A549 (cell line): ENCODE data around the gene NQO2. TPM values are rescaled to one million over a fixed set of nuclear protein-coding genes. Genes with fewer than 3 reads are reported as not detected.

Source experiments
- ATAC-seq, 2 experiments: fragments of 200-7000 bp in 1 of 2; fragments of >200 bp in 1 of 2; cut with Nextera tagmentation in 1 of 2; cut with Tn5 transposase in 1 of 2; 3 replicates each; pipeline versions ENCODE4 v1.8.0 to v1.9.1; 2018 to 2020; ENCODE audit warnings: mild to moderate bottlenecking in 1 of 2, moderate library complexity in 1 of 2
- CTCF ChIA-PET: fragments of 300-600 bp; sonication (Branson Sonifier 250); formaldehyde crosslinking; extraction: SDS; loops from one replicate; lab custom pipeline; 2021; ENCODE audit warnings: antibody characterized with exemption, inconsistent platforms; lab: Yijun Ruan, JAX
- POLR2A ChIA-PET: fragments of 350-600 bp; formaldehyde crosslinking; extraction: SDS; loops from one replicate; lab custom pipeline; 2021; ENCODE audit warnings: antibody characterized with exemption, inconsistent platforms; lab: Yijun Ruan, JAX
- DNase-seq, 2 experiments: peaks; one replicate each; pipeline versions ENCODE4 v3.0.0 to v3.0.0-alpha.2; 2011 to 2016; ENCODE audit warnings: low read depth in 1 of 2, low spot score in 1 of 2
- FAIRE-seq: peaks from 2 replicates; lab custom pipeline; 2011; peaks lifted over from hg19 to GRCh38; lab: Jason Lieb, UNC
- H3K27ac ChIP-seq, 2 experiments: fragments of >200 bp; sonication (Bioruptor Twin); formaldehyde crosslinking; 3 replicates each; pipeline ENCODE4 v1.5.1; 2016 to 2017
- H3K4me1 ChIP-seq: fragments of >200 bp; sonication (Bioruptor Twin); formaldehyde crosslinking; 3 replicates; pipeline ENCODE4 v1.6.1; 2016
- H3K4me2 ChIP-seq: fragments of >200 bp; sonication (Bioruptor Twin); formaldehyde crosslinking; 3 replicates; pipeline ENCODE4 v1.6.1; 2016
- H3K4me3 ChIP-seq: fragments of >200 bp; sonication (Bioruptor Twin); formaldehyde crosslinking; 3 replicates; pipeline ENCODE4 v1.5.1; 2016
- H3K9me3 ChIP-seq: fragments of >200 bp; sonication (Bioruptor Twin); formaldehyde crosslinking; 3 replicates; pipeline ENCODE4 v1.6.1; 2016
- CHD2 ChIP-seq: fragments of 150-350 bp; IDR thresholded peaks from 2 replicates; pipeline ENCODE4 v1.6.1; 2014; ENCODE audit warnings: low read length; ENCODE audit not compliant: partially characterized antibody
- EP300 ChIP-seq, 2 experiments: fragments of >200 bp; sonication (Bioruptor Twin); formaldehyde crosslinking; IDR thresholded peaks; 2 replicates in 1 of 2; 3 replicates in 1 of 2; pipeline ENCODE4 v1.6.1; 2016 to 2017
- FOXS1 ChIP-seq: fragments of 250-450 bp; sonication (Bioruptor Pico); IDR thresholded peaks from 2 replicates; pipeline ENCODE4 v1.5.0; 2020; ENCODE audit warnings: mild to moderate bottlenecking, moderate library complexity
- GATA3 ChIP-seq: IDR thresholded peaks from 2 replicates; pipeline ENCODE4 v1.6.1; 2012; ENCODE audit warnings: borderline replicate concordance
- HEYL ChIP-seq: fragments of 250-450 bp; sonication (Bioruptor Pico); IDR thresholded peaks from 2 replicates; pipeline ENCODE4 v1.8.0; 2021; ENCODE audit warnings: mild to moderate bottlenecking, moderate library complexity
- HOXA7 ChIP-seq: fragments of 250-450 bp; sonication (Bioruptor Pico); IDR thresholded peaks from 2 replicates; pipeline ENCODE4 v1.5.0; 2020; ENCODE audit warnings: mild to moderate bottlenecking, moderate library complexity
- JUNB ChIP-seq: fragments of >200 bp; sonication (Bioruptor Twin); formaldehyde crosslinking; IDR thresholded peaks from 2 replicates; pipeline ENCODE4 v1.6.1; 2016
- KDM5A ChIP-seq: fragments of 200-600 bp; sonication (generic); IDR thresholded peaks from 2 replicates; pipeline ENCODE4 v1.6.1; 2016; ENCODE audit warnings: antibody characterized with exemption, mild to moderate bottlenecking
- MAZ ChIP-seq: fragments of 150-350 bp; IDR thresholded peaks from 2 replicates; pipeline ENCODE4 v1.6.1; 2014; ENCODE audit warnings: antibody characterized with exemption, low read depth, low read length, borderline replicate concordance
- MYC ChIP-seq: IDR thresholded peaks from 2 replicates; pipeline ENCODE4 v1.6.1; 2012; ENCODE audit warnings: mild to moderate bottlenecking, inconsistent platforms, low read length, improper control_type of control experiment, borderline replicate concordance
- RNF2 ChIP-seq: fragments of 200-600 bp; sonication (generic); IDR thresholded peaks from 2 replicates; pipeline ENCODE4 v1.6.1; 2016; ENCODE audit warnings: low read depth, mild to moderate bottlenecking, antibody characterized with exemption, moderate library complexity, borderline replicate concordance
- SMC3 ChIP-seq: fragments of >200 bp; sonication (Bioruptor Twin); formaldehyde crosslinking; IDR thresholded peaks from 3 replicates; pipeline ENCODE4 v1.6.1; 2018; ENCODE audit warnings: inconsistent platforms
- TP53 ChIP-seq: fragments of 250-450 bp; sonication (Bioruptor Pico); IDR thresholded peaks from 2 replicates; pipeline ENCODE4 v1.5.0; 2021; ENCODE audit warnings: mild to moderate bottlenecking, moderate library complexity
- WGBS: methylation state at CpG from one replicate; pipeline ENCODE4 v1.1.6; 2017; ENCODE audit errors: missing lambda C conversion rate; 5-methylcytosine and 5-hydroxymethylcytosine counted together
- polyA plus RNA-seq, 4 experiments: library from polyadenylated mRNA; depleted of rRNA in 3 of 4; stranded (reverse); fragments of >200 nt; fragmentation: RNase III in 1 of 4; extraction: RNeasy Plus Mini Kit Qiagen cat#74134 plus additional on column Dnase treatment in 1 of 4; gene quantifications; 2 replicates in 3 of 4; 3 replicates in 1 of 4; pipeline ENCODE4 v1.2.3, GENCODE V29; 2011 to 2017
- TF ChIP-seq, protein P1 (sequence below): fragments of >200 bp; sonication (Bioruptor Twin); formaldehyde crosslinking; IDR thresholded peaks from 3 replicates; pipeline ENCODE4 v1.6.1; 2016
- TF ChIP-seq, protein P2 (sequence below): fragments of 450-650 bp; IDR thresholded peaks from 2 replicates; pipeline ENCODE4 v1.6.1; 2014; ENCODE audit warnings: antibody characterized with exemption
- TF ChIP-seq, protein P3 (sequence below): IDR thresholded peaks from 2 replicates; pipeline ENCODE4 v1.6.1; 2012
- TF ChIP-seq, protein P4 (sequence below): fragments of >200 bp; sonication (Bioruptor Twin); formaldehyde crosslinking; IDR thresholded peaks from 2 replicates; pipeline ENCODE4 v1.6.1; 2016
- TF ChIP-seq, protein P5 (sequence below): IDR thresholded peaks from 2 replicates; pipeline ENCODE4 v1.6.1; 2012

Gene NQO2
- polyA plus RNA-seq, 2 of the 4 experiments (the other 2 are of a cell fraction), result 67.2 to 86.5 TPM

DNA sequence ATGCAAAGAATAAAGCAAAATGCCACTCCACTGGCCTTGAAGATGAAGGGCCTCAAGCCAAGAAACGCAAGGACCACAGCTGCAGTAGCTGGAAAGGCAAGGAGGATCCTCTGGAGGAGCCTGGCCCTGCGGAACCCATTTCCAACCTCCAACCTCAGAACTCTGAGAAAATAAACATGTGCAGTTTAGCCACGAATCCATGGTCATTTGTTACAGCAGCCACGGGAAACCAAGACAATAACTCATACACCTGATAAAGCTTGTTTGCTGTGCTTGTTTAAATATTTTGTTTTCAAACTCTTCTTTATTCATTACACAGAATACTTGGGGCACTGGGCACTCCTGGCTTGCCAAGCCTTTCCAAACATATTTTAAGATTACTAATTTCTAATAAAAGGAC lies 38.8 kb upstream of the NQO2 start (continued):
- TF ChIP-seq, protein P1, sequence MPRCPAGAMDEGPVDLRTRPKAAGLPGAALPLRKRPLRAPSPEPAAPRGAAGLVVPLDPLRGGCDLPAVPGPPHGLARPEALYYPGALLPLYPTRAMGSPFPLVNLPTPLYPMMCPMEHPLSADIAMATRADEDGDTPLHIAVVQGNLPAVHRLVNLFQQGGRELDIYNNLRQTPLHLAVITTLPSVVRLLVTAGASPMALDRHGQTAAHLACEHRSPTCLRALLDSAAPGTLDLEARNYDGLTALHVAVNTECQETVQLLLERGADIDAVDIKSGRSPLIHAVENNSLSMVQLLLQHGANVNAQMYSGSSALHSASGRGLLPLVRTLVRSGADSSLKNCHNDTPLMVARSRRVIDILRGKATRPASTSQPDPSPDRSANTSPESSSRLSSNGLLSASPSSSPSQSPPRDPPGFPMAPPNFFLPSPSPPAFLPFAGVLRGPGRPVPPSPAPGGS, result no peak
- no peak for TF ChIP-seq FOXS1 (CRISPR knock-in tag)
- TF ChIP-seq, all 56 proteins: peak for 0

DNA sequence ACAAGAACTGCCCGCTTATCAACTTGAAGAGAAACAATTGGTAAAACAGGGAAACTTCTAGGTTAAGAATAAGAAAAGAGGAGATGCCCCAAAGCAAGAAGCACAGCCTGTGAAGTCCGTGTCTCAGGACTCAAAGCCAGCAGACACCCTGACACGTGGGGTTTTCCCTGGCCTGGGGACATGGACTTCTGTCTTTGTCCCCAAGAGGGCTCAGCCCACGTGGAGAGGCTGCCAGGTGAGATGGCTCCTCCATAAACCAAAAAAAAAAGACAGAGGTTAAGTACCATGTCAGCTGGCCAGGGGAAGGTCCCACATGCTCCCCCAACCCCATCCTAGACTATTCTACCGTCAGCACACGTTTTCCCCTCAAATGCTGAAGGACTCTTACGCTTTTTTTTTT lies 38.2 kb upstream of the NQO2 start:
- CTCF ChIA-PET, result interaction anchor here (1.2 to 1.8 kb wide), 4 partner anchors 9 to 115 kb away, joined by 3 to 7 read pairs (median 4); no protein-coding TSS in a partner anchor

DNA sequence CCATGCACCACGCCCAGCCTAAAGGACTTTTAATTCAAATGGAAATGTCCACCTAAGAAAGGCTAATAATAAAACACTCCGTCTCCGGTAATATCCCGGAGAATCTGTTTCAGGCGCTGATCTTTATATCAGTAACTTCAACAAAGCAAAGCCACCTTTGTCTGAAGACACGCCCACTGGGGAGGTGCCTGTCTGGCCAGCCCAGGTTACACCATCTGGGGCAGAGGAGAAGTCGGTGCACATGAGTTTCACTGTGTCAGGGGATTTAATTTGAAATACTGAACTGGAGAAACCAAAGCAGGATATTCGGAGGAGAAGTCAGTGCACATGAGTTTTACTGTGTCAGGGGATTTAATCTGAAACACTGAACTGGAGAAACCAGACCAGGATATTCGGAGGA lies 37.7 kb upstream of the NQO2 start:
- H3K4me2 ChIP-seq, result no peak overlapping the region
- H3K4me3 ChIP-seq, result no peak overlapping the region
- ChIA-PET POLR2A (no interaction called here), CTCF (interaction anchor here (1.2 to 2.0 kb wide), 2 partner anchors 9 to 36 kb away, joined by 3 to 19 read pairs; no protein-coding TSS in a partner anchor)
- TF ChIP-seq, protein P2, sequence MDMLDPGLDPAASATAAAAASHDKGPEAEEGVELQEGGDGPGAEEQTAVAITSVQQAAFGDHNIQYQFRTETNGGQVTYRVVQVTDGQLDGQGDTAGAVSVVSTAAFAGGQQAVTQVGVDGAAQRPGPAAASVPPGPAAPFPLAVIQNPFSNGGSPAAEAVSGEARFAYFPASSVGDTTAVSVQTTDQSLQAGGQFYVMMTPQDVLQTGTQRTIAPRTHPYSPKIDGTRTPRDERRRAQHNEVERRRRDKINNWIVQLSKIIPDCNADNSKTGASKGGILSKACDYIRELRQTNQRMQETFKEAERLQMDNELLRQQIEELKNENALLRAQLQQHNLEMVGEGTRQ, result no peak
- no peak for TF ChIP-seq TP53 (CRISPR knock-in tag)
- no peak for TF ChIP-seq HEYL (CRISPR knock-in tag)
- no peak for TF ChIP-seq GATA3
- no peak for TF ChIP-seq JUNB
- no peak for TF ChIP-seq RNF2
- TF ChIP-seq HOXA7, result no peak
- TF ChIP-seq MAZ, result no peak
- TF ChIP-seq CHD2, result no peak
- TF ChIP-seq SMC3, result no peak
- TF ChIP-seq, protein P3, sequence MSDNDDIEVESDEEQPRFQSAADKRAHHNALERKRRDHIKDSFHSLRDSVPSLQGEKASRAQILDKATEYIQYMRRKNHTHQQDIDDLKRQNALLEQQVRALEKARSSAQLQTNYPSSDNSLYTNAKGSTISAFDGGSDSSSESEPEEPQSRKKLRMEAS, result no peak
- TF ChIP-seq, protein P4, sequence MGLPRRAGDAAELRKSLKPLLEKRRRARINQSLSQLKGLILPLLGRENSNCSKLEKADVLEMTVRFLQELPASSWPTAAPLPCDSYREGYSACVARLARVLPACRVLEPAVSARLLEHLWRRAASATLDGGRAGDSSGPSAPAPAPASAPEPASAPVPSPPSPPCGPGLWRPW, result no peak
- TF ChIP-seq FOXS1 (CRISPR knock-in tag), result no peak
- no peak for TF ChIP-seq KDM5A
- H3K9me3 ChIP-seq, result no peaks in the 10 kb centered on the region
- 95% methylated on average over 9 of the region's 9 CpGs for WGBS
- DNase-seq (no peak), ATAC-seq (no peak), FAIRE-seq (no peak)
- H3K27ac ChIP-seq, result no peak overlapping the region
- H3K4me1 ChIP-seq, result peaks cover 36% of the 10 kb centered on the region

More for the DNA sequence above, 38.2 kb upstream of the NQO2 start:
- DNase-seq (no peak), ATAC-seq (no peak), FAIRE-seq (no peak)
- no peak for TF ChIP-seq MYC
- TF ChIP-seq, protein P1, result no peak
- no peak for TF ChIP-seq EP300 (IDR thresholded peaks at IDR 0.05)
- TF ChIP-seq, protein P5, sequence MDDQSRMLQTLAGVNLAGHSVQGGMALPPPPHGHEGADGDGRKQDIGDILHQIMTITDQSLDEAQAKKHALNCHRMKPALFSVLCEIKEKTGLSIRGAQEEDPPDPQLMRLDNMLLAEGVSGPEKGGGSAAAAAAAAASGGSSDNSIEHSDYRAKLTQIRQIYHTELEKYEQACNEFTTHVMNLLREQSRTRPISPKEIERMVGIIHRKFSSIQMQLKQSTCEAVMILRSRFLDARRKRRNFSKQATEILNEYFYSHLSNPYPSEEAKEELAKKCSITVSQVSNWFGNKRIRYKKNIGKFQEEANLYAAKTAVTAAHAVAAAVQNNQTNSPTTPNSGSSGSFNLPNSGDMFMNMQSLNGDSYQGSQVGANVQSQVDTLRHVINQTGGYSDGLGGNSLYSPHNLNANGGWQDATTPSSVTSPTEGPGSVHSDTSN, result no peak
- TF ChIP-seq, protein P2, result no peak
- no peak for TF ChIP-seq HOXA7
- TF ChIP-seq, protein P3, result no peak
- peak overlapping the region; percentile 47 for H3K4me2 ChIP-seq
- peaks cover 36% of the 10 kb centered on the region for H3K4me1 ChIP-seq
- no peak overlapping the region for H3K27ac ChIP-seq
- H3K4me3 ChIP-seq, result no peak overlapping the region
- no peaks in the 10 kb centered on the region for H3K9me3 ChIP-seq
- WGBS, result 83% methylated on average over 7 of the region's 7 CpGs
- POLR2A ChIA-PET, result no interaction called here
